Measurements from ENCODE around the gene CCL16. TPM values are rescaled to one million over a fixed set of nuclear protein-coding genes. Genes with fewer than 3 reads are reported as not detected.
"Not testable (repeated sequence)": the region's sequence is repeated elsewhere in the genome, so short reads cannot be mapped to it uniquely, and the experiment has no call there.

CCL16 gene
- total RNA-seq, 1 donor from 2014 or later: not detected

GRCh38 chr17:36001110-36001771 is 19.9 kb upstream of the CCL16 start, which contains the start of gene CCL15:
Gene CCL15 (minus strand): TSS chr17:36001553. CDS start chr17:36001492, 61 bp downstream.
- intact Hi-C loops (cut with micrococcal nuclease): no loop called here
- no peaks in the 10 kb centered on the region for H3K36me3 Mint-ChIP-seq (ENCODE audit: low read depth)
- no peak within 1 kb of the TSS for H3K27ac Mint-ChIP-seq
- H3K4me3 Mint-ChIP-seq: no peak within 1 kb of the TSS
- peaks cover 2% of the 10 kb centered on the region for H3K4me1 Mint-ChIP-seq
- H3K27me3 Mint-ChIP-seq: peaks cover 13% of the 10 kb centered on the region
- no peaks in the 10 kb centered on the region for H3K9me3 Mint-ChIP-seq
- no peak for DNase-seq

GRCh38 chr17:36000732-36001109 is 19.4 kb upstream of the CCL16 start:
- no peak for DNase-seq
- Mint-ChIP-seq H3K9me3 (no peaks in the 10 kb centered on the region), H3K4me3 (no peak overlapping the region), H3K27me3 (peaks cover 13% of the 10 kb centered on the region), H3K4me1 (peaks cover 2% of the 10 kb centered on the region), H3K27ac (no peak overlapping the region), H3K36me3 (ENCODE audit: low read depth) (no peaks in the 10 kb centered on the region)
- intact Hi-C loops (cut with micrococcal nuclease): no loop called here

GRCh38 chr17:35998756-35999155 is 17.5 kb upstream of the CCL16 start:
- Mint-ChIP-seq H3K4me1 (no peaks in the 10 kb centered on the region), H3K4me3 (no peak overlapping the region), H3K27ac (no peak overlapping the region), H3K9me3 (no peaks in the 10 kb centered on the region), H3K36me3 (ENCODE audit: low read depth) (no peaks in the 10 kb centered on the region), H3K27me3 (peaks cover 22% of the 10 kb centered on the region)
- intact Hi-C loops (cut with micrococcal nuclease): no loop called here
- no peak for DNase-seq

GRCh38 chr17:35998018-35998545 is 16.8 kb upstream of the CCL16 start:
- Mint-ChIP-seq H3K27me3 (peaks cover 24% of the 10 kb centered on the region), H3K27ac (no peak overlapping the region), H3K36me3 (ENCODE audit: low read depth) (no peaks in the 10 kb centered on the region), H3K4me3 (no peak overlapping the region), H3K9me3 (no peaks in the 10 kb centered on the region), H3K4me1 (no peaks in the 10 kb centered on the region)
- no peak for DNase-seq
- intact Hi-C loops (cut with micrococcal nuclease): no loop called here

- H3K9me3 Mint-ChIP-seq; H3K36me3 Mint-ChIP-seq (ENCODE audit: low read depth); H3K27ac Mint-ChIP-seq; intact Hi-C loops (cut with micrococcal nuclease); DNase-seq; H3K4me3 Mint-ChIP-seq; H3K4me1 Mint-ChIP-seq: not testable (repeated sequence)
- peaks cover 22% of the 10 kb centered on the region for H3K27me3 Mint-ChIP-seq
Observed at GRCh38 chr17:35995346-35995745, 14.0 kb upstream of the CCL16 start.

- Mint-ChIP-seq H3K27me3 (peaks cover 27% of the 10 kb centered on the region), H3K4me1 (no peaks in the 10 kb centered on the region), H3K9me3 (no peaks in the 10 kb centered on the region), H3K36me3 (ENCODE audit: low read depth) (no peaks in the 10 kb centered on the region), H3K27ac (no peak overlapping the region), H3K4me3 (no peak overlapping the region)
- DNase-seq: no peak
- intact Hi-C loops (cut with micrococcal nuclease): no loop called here
Observed at GRCh38 chr17:35991075-35991474, 9.8 kb upstream of the CCL16 start.

GRCh38 chr17:35988164-35988563 is 6.9 kb upstream of the CCL16 start:
- Mint-ChIP-seq H3K4me1 (no peaks in the 10 kb centered on the region), H3K36me3 (ENCODE audit: low read depth) (no peaks in the 10 kb centered on the region), H3K27ac (no peak overlapping the region), H3K27me3 (peaks cover 14% of the 10 kb centered on the region), H3K9me3 (no peaks in the 10 kb centered on the region), H3K4me3 (no peak overlapping the region)
- no peak for DNase-seq
- intact Hi-C loops (cut with micrococcal nuclease): no loop called here

GRCh38 chr17:35986643-35987042 is 5.3 kb upstream of the CCL16 start, which contains the start of gene CCL14:
Gene CCL14 (minus strand): TSS chr17:35986729. CDS start chr17:35986649, 80 bp downstream.
- no peak within 1 kb of the TSS for H3K27ac Mint-ChIP-seq
- no peak within 1 kb of the TSS for H3K4me3 Mint-ChIP-seq
- no peaks in the 10 kb centered on the region for H3K36me3 Mint-ChIP-seq (ENCODE audit: low read depth)
- peaks cover 10% of the 10 kb centered on the region for H3K27me3 Mint-ChIP-seq
- intact Hi-C loops (cut with micrococcal nuclease): no loop called here
- DNase-seq: no peak
- H3K9me3 Mint-ChIP-seq: no peaks in the 10 kb centered on the region
- no peaks in the 10 kb centered on the region for H3K4me1 Mint-ChIP-seq

GRCh38 chr17:35984140-35984539 is 2.8 kb upstream of the CCL16 start:
- H3K27ac Mint-ChIP-seq: no peak overlapping the region
- H3K4me1 Mint-ChIP-seq: no peaks in the 10 kb centered on the region
- intact Hi-C loops (cut with micrococcal nuclease): no loop called here
- peaks cover 10% of the 10 kb centered on the region for H3K27me3 Mint-ChIP-seq
- no peak overlapping the region for H3K4me3 Mint-ChIP-seq
- no peak for DNase-seq
- no peaks in the 10 kb centered on the region for H3K9me3 Mint-ChIP-seq
- no peaks in the 10 kb centered on the region for H3K36me3 Mint-ChIP-seq (ENCODE audit: low read depth)

GRCh38 chr17:35982409-35983191 is 1.3 kb upstream of the CCL16 start:
- Mint-ChIP-seq H3K9me3 (no peaks in the 10 kb centered on the region), H3K27me3 (peaks cover 8% of the 10 kb centered on the region), H3K4me1 (no peaks in the 10 kb centered on the region), H3K4me3 (no peak overlapping the region), H3K36me3 (ENCODE audit: low read depth) (no peaks in the 10 kb centered on the region), H3K27ac (no peak overlapping the region)
- DNase-seq: no peak
- intact Hi-C loops (cut with micrococcal nuclease): no loop called here

GRCh38 chr17:35981908-35982330 is 622 bp upstream of the CCL16 start:
- no peak overlapping the region for H3K4me3 Mint-ChIP-seq
- no peak for DNase-seq
- no peaks in the 10 kb centered on the region for H3K9me3 Mint-ChIP-seq
- no peaks in the 10 kb centered on the region for H3K4me1 Mint-ChIP-seq
- no peaks in the 10 kb centered on the region for H3K36me3 Mint-ChIP-seq (ENCODE audit: low read depth)
- H3K27ac Mint-ChIP-seq: no peak overlapping the region
- intact Hi-C loops (cut with micrococcal nuclease): no loop called here
- peaks cover 8% of the 10 kb centered on the region for H3K27me3 Mint-ChIP-seq

- intact Hi-C loops (cut with micrococcal nuclease): loop anchor here (5.0 kb wide), 1 partner anchor 504 kb away; no protein-coding TSS in a partner anchor
- H3K27me3 Mint-ChIP-seq: peaks cover 10% of the 10 kb centered on the region
- no peak overlapping the region for H3K27ac Mint-ChIP-seq
- DNase-seq: no peak
- no peaks in the 10 kb centered on the region for H3K9me3 Mint-ChIP-seq
- no peaks in the 10 kb centered on the region for H3K36me3 Mint-ChIP-seq (ENCODE audit: low read depth)
- no peaks in the 10 kb centered on the region for H3K4me1 Mint-ChIP-seq
- H3K4me3 Mint-ChIP-seq: no peak overlapping the region
Observed at GRCh38 chr17:35978346-35978745, 3.0 kb downstream of the CCL16 start.

- H3K27me3 Mint-ChIP-seq: peaks cover 10% of the 10 kb centered on the region
- intact Hi-C loops (cut with micrococcal nuclease): loop anchor here (5.0 kb wide), 1 partner anchor 505 kb away; no protein-coding TSS in a partner anchor
- DNase-seq: no peak
- H3K4me3 Mint-ChIP-seq: no peak overlapping the region
- H3K27ac Mint-ChIP-seq: no peak overlapping the region
- no peaks in the 10 kb centered on the region for H3K9me3 Mint-ChIP-seq
- no peaks in the 10 kb centered on the region for H3K36me3 Mint-ChIP-seq (ENCODE audit: low read depth)
- H3K4me1 Mint-ChIP-seq: no peaks in the 10 kb centered on the region
Observed at GRCh38 chr17:35977509-35977908, 3.8 kb downstream of the CCL16 start.

All from activated CD4-positive, alpha-beta T cell treated with anti-CD3 and anti-CD28 coated beads, Interleukin-2, amount 10 ng/mL, durations not matched to agents 24 days and 14 days (primary cell).